HUDEP-2 (cell line): Measurements from ENCODE around the gene NR4A3.
"Not testable (repeated sequence)": the region's sequence is repeated elsewhere in the genome, so short reads cannot be mapped to it uniquely, and the experiment has no call there.

ENCODE experiments used
- DNase-seq, 76 experiments: peaks; one replicate each; lab custom pipeline; 2025; ENCODE audit not compliant: unreplicated experiment in 76 of 76; lab: John Stamatoyannopoulos, UW

The NR4A3 gene

GRCh38 chr9:99828417-99829176, 6.9 kb downstream of the NR4A3 start:
- DNase-seq, result no peak

- DNase-seq, result no peak
These were observed 10.3 kb downstream of the NR4A3 start for GRCh38 chr9:99831857-99832557.

- no peak for DNase-seq
These were observed 10.8 kb downstream of the NR4A3 start for GRCh38 chr9:99832558-99832864.

- DNase-seq, result no peak
These were observed 12.1 kb downstream of the NR4A3 start for GRCh38 chr9:99833735-99834134.

GRCh38 chr9:99834474-99834873, 12.8 kb downstream of the NR4A3 start:
- no peak for DNase-seq

- DNase-seq, result no peak
These were observed 13.5 kb downstream of the NR4A3 start for GRCh38 chr9:99835142-99835541.

GRCh38 chr9:99835581-99835980, 13.9 kb downstream of the NR4A3 start:
- DNase-seq, result no peak

GRCh38 chr9:99840072-99840471, 18.4 kb downstream of the NR4A3 start:
- no peak for DNase-seq

DNA sequence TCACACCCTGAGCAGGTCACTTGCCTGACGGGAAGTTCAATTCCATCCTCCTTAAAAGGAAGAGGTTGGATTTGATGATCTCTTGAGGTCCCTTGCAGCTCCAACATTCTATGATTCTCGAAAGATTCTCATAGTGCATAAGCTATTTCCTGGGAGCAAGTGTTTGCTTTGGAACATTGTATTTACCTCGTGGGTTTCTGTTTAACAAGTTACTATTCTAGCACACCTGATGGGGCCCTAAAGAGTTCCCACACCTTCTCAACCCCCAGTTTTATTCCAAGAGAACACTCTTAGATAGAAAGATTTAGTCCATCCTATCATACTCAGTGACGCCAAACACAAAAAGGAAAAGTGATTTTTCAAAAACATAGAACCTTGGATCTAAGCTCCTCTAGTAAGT, 23.4 kb downstream of the NR4A3 start:
- no peak for DNase-seq

- no peak for DNase-seq
These were observed 26.8 kb downstream of the NR4A3 start for GRCh38 chr9:99848447-99848846.

DNA sequence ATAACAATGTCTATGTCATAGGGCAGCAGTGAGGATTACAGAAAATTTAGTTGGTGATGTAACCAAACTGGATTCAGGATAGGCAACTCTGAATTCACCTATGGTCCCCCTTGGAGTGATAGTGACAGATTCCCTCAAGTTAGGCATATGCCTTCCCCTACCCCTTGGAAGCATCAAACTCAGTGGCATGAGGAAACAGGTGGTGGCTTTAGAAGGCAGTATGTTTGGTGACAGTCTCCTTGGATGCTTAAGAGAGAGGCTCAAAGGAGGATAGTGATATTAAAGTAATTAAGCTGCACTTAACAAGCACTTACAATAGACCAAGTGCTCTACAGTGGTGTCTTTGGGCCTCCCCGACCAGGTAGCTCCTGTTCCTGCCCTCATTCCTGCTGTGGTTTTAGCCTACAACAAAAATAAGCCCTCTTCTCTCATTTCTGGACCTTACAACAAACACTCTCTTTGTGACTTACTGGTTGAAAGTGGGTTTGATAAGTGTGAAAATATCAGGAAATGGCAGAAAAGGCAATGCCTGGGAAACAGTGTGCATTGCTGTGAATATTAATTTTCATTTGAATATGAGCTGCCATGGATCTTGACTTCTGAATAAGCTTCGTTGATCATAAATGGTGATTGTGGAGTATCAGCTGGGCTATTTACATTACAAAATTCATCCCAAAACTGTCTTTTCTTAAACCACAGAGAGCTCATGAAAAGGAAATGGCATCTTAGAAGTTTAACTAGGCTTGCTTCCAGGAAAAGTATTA, 29.2 kb downstream of the NR4A3 start:
- DNase-seq, result no peak

- no peak for DNase-seq
These were observed 29.8 kb downstream of the NR4A3 start for GRCh38 chr9:99851500-99851822.

- DNase-seq, result no peak
These were observed 30.9 kb downstream of the NR4A3 start for GRCh38 chr9:99852617-99853016.

GRCh38 chr9:99855467-99856176, 33.9 kb downstream of the NR4A3 start:
- DNase-seq, result no peak

GRCh38 chr9:99857576-99857975, 35.9 kb downstream of the NR4A3 start:
- DNase-seq, result not testable (repeated sequence)

DNA sequence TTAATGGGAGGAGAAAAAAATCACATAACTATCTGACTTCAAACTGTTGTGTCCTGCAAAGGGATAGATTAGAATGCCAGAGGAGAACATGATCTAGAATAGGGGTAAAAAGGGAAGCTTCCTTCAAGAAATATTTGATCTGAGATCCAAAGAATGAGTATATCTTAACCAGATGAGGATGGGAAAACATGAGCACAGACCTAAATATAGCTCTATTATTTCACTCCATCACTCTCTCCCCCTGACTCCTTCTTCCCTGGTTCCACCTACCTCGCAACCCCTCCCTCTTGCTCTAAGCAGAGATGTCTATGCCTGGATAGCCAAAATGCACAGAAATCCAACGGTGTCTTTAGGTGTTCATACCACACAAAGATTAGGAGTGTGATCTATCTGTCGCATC, 36.4 kb downstream of the NR4A3 start:
- DNase-seq, result no peak

DNA sequence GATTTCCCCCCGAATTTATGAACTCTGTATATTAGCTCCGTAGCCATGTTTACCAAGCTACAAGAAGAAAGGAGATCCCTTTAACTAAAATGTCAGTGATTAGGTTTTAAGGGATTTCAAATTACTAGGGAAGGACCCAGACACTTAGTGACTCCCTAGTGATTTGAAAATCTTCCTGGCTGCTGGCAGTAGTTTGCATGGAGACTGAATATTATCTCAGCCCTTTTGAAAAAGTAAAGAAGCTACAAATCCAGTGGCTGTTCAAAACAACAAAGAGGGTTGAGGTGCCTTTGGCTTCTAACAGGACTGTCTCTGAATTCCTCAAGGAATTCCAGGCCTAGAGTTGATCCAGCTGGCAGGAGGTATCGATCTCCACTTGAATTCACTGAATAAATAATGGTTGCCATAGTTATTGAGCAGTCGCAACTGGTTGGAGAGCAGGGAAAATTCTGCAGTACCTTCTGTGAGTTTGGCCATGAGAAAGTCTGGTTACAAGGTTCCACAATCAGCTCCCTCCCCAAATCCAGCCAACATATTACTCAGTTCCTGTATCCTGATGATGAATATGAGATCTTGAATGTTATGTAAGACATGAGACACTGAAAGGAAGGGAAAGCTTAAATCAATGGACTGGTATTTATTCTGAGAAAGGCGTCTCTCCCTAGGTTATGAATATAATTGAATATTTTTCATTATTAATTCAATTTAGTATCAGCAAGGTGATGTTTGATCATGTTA, 37.7 kb downstream of the NR4A3 start:
- DNase-seq, result no peak

DNA sequence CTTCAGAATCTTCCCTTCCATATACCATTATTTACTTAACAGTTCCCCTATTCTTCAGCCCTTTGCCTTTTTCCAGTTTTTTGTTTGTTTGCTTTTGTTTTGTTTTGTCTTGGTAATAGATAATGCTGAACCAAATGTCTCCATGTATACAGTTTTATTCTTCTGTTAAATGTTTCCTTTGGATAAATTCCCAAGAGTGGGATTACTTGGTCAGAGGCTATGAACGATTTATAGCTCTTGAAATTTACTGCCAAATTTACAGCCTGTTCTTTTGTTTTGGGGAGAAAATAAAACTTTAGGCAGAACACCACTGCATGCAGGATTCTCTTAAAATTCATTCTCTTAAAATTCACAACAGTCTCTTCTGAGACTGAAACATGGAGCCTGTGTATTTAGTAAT, 38.6 kb downstream of the NR4A3 start:
- DNase-seq, result no peak

DNA sequence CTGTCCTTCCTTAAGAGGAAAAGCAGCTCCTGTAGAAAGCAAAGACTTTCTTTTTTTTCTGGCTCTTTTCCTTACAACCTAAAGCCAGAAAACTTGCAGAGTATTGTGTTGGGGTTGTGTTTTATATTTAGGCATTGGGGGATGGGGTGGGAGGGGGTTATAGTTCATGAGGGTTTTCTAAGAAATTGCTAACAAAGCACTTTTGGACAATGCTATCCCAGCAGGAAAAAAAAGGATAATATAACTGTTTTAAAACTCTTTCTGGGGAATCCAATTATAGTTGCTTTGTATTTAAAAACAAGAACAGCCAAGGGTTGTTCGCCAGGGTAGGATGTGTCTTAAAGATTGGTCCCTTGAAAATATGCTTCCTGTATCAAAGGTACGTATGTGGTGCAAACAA, 42.3 kb downstream of the NR4A3 start:
- no peak for DNase-seq

- no peak for DNase-seq
These were observed 44.7 kb downstream of the NR4A3 start for GRCh38 chr9:99866398-99866797.

- no peak for DNase-seq
These were observed 45.9 kb downstream of the NR4A3 start for GRCh38 chr9:99867536-99867935.
